ENCODE measurements around the gene PPP2R1A. TPM values are rescaled to one million over a fixed set of nuclear protein-coding genes. Genes with fewer than 3 reads are reported as not detected.
"Not testable (repeated sequence)": the region's sequence is repeated elsewhere in the genome, so short reads cannot be mapped to it uniquely, and the experiment has no call there.

Gene PPP2R1A
- total RNA-seq, 4 donors from 2014 or later: 145 to 176 (median 166) TPM

DNA sequence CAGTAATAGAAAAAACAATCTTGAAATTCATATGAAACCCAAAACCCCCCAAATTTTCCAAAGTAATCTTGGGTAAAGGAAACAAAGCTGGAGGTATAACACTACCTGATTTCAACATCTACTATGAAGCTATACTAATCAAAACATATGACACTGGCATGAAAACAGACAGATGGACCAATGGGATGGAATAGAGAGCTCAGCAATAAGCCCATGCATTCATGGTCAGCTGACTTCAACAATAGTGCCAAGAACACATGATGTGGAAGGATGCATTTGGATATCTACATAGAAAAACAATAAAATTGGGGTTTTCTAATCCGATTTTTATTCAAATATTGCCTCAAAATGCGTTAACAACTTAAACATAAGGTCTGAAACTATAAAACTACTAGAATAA is 47.3 kb downstream of the PPP2R1A start:
- Histone ChIP-seq H3K4me3 (no peak overlapping the region), H3K4me1 (peaks cover 0 to 4% (median 0%) of the 10 kb centered on the region in 4 donors), H3K27ac (no peak overlapping the region), H3K9me3 (no peaks in the 10 kb centered on the region), H3K27me3 (no peaks in the 10 kb centered on the region), H3K36me3 (no peaks in the 10 kb centered on the region)
- WGBS, 2 donors: 57 to 60% methylated on average over 2 of the region's 2 CpGs
- no peak for DNase-seq (ENCODE audit: low spot score in 2 of 2)
- TF ChIP-seq, protein P1, sequence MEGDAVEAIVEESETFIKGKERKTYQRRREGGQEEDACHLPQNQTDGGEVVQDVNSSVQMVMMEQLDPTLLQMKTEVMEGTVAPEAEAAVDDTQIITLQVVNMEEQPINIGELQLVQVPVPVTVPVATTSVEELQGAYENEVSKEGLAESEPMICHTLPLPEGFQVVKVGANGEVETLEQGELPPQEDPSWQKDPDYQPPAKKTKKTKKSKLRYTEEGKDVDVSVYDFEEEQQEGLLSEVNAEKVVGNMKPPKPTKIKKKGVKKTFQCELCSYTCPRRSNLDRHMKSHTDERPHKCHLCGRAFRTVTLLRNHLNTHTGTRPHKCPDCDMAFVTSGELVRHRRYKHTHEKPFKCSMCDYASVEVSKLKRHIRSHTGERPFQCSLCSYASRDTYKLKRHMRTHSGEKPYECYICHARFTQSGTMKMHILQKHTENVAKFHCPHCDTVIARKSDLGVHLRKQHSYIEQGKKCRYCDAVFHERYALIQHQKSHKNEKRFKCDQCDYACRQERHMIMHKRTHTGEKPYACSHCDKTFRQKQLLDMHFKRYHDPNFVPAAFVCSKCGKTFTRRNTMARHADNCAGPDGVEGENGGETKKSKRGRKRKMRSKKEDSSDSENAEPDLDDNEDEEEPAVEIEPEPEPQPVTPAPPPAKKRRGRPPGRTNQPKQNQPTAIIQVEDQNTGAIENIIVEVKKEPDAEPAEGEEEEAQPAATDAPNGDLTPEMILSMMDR (IDR thresholded peaks at IDR 0.05): no peak
- TF ChIP-seq EP300 (IDR thresholded peaks at IDR 0.05): no peak
- TF ChIP-seq POLR2A (IDR thresholded peaks at IDR 0.05): no peak

- DNase-seq (ENCODE audit: low spot score in 2 of 2): peak; percentile 22 to 51
- TF ChIP-seq EP300 (IDR thresholded peaks at IDR 0.05) (no peak), POLR2A (IDR thresholded peaks at IDR 0.05) (no peak)
- TF ChIP-seq, protein P1 (IDR thresholded peaks at IDR 0.05): peak; percentile 79 to 89 (median 83)
- H3K27me3 ChIP-seq: no peaks in the 10 kb centered on the region
- H3K9me3 ChIP-seq: no peaks in the 10 kb centered on the region
- H3K4me1 ChIP-seq: peaks cover 0 to 4% (median 0%) of the 10 kb centered on the region in 4 donors
- no peak overlapping the region for H3K4me3 ChIP-seq
- no peak overlapping the region for H3K27ac ChIP-seq
- no peaks in the 10 kb centered on the region for H3K36me3 ChIP-seq
- WGBS, 2 donors: 17 to 18% methylated on average over 8 of the region's 8 CpGs
Observed at GRCh38 chr19:52237771-52238400, 48.0 kb downstream of the PPP2R1A start.

GRCh38 chr19:52244021-52244420 is 54.2 kb downstream of the PPP2R1A start:
- H3K9me3 ChIP-seq: no peaks in the 10 kb centered on the region
- H3K4me1 ChIP-seq: no peaks in the 10 kb centered on the region
- H3K27ac ChIP-seq: no peak overlapping the region
- TF ChIP-seq POLR2A (IDR thresholded peaks at IDR 0.05): no peak
- TF ChIP-seq, protein P1 (IDR thresholded peaks at IDR 0.05): no peak
- no peak for TF ChIP-seq EP300 (IDR thresholded peaks at IDR 0.05)
- no peaks in the 10 kb centered on the region for H3K36me3 ChIP-seq
- no peak overlapping the region for H3K4me3 ChIP-seq
- WGBS, 2 donors: 78 to 80% methylated on average over 12 of the region's 12 CpGs
- DNase-seq (ENCODE audit: low spot score in 2 of 2): no peak
- no peaks in the 10 kb centered on the region for H3K27me3 ChIP-seq

GRCh38 chr19:52248241-52248640 is 58.4 kb downstream of the PPP2R1A start:
- TF ChIP-seq, protein P1 (IDR thresholded peaks at IDR 0.05): peak; percentile 13 to 41 (median 40)
- TF ChIP-seq EP300 (IDR thresholded peaks at IDR 0.05) (no peak), POLR2A (IDR thresholded peaks at IDR 0.05) (no peak)
- Histone ChIP-seq H3K27me3 (no peaks in the 10 kb centered on the region), H3K27ac (no peak overlapping the region), H3K4me3 (no peak overlapping the region), H3K9me3 (no peaks in the 10 kb centered on the region), H3K36me3 (no peaks in the 10 kb centered on the region), H3K4me1 (no peaks in the 10 kb centered on the region)
- WGBS, 2 donors: 11 to 20% methylated on average over 6 of the region's 6 CpGs
- peak; percentile 44 to 69 for DNase-seq (ENCODE audit: low spot score in 2 of 2)

- TF ChIP-seq EP300 (IDR thresholded peaks at IDR 0.05): no peak
- TF ChIP-seq, protein P1 (IDR thresholded peaks at IDR 0.05): no peak
- no peak for TF ChIP-seq POLR2A (IDR thresholded peaks at IDR 0.05)
Observed at GRCh38 chr19:52258426-52258825, 68.6 kb downstream of the PPP2R1A start.

DNA sequence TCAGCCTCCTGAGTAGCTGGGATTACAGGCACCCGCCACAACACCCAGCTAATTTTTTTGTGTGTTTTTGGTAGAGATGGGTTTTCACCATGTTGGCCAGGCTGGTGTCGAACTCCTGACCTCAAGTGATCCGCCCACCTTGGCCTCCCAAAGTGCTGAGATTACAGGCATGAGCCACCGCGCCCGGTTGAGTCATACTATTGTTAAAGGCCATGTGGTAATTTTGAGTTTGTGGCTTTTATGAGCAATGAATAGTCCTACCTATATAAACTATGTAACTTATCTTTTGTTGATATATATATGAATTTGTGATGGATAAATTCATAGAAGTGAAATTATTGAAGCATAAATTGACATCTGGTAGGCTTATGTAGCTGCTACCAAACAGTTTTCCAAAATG is 75.7 kb downstream of the PPP2R1A start:
- WGBS, 2 donors: 93 to 97% methylated on average over 6 of the region's 6 CpGs
- not testable (repeated sequence) for H3K36me3 ChIP-seq; DNase-seq (ENCODE audit: low spot score in 2 of 2); H3K9me3 ChIP-seq; H3K27me3 ChIP-seq; H3K27ac ChIP-seq; H3K4me3 ChIP-seq
- peaks cover 0 to 12% (median 1%) of the 10 kb centered on the region in 4 donors for H3K4me1 ChIP-seq

More at GRCh38 chr19:52258426-52258825, 68.6 kb downstream of the PPP2R1A start:
- 84 to 97% methylated on average over 5 of the region's 5 CpGs for WGBS, 2 donors
- no peak for DNase-seq (ENCODE audit: low spot score in 2 of 2)
- H3K4me3 ChIP-seq: no peak overlapping the region
- H3K36me3 ChIP-seq: no peaks in the 10 kb centered on the region
- H3K4me1 ChIP-seq: no peaks in the 10 kb centered on the region
- H3K27ac ChIP-seq: no peak overlapping the region
- no peaks in the 10 kb centered on the region for H3K9me3 ChIP-seq
- no peaks in the 10 kb centered on the region for H3K27me3 ChIP-seq
